Heart left ventricle (tissue), 13 donors: ENCODE results near the gene FZD8.

Experiments
- CTCF ChIP-seq, 12 donors: fragments of 200-600 bp; sonication (generic) in 4 of 12; IDR thresholded peaks; one replicate each; pipeline versions ENCODE4 v1.5.0 to v1.8.0; 2018 to 2022; ENCODE audit warnings: antibody characterized with exemption in 12 of 12, mild to moderate bottlenecking in 5 of 12
- POLR2A ChIP-seq, 2 donors: fragments of 450-650 bp; IDR thresholded peaks; one replicate each; pipeline ENCODE4 v1.6.1; 2017; ENCODE audit warnings: antibody characterized with exemption in 2 of 2, mild to moderate bottlenecking in 2 of 2, moderate library complexity in 2 of 2
- donor health status: ischemic (EF 13 %, LVEDD 7.1; RV severe dilation, severe dysfunction).
- donor health status: DM: no; HTN: yes; CAD: no.
- donor health status: DM: no; HTN: no; CAD: no.
- donor health status: ischemic (EF 25% LVEDD 6.9; RV normal size, moderate dysfunction).
- donor health status: ischemic (EF 25% LVEDD 5.7; RV mildly dilated, moderate dysfunction).
- donor health status: ischemic (EF 35%, LVEDD 5.7; RV mildly dilated, moderate dysfunction).
- donor health status: nonischemic (EF 11% LVEDD 7.7; RV severe dilation, severe dysfunction).
- donor health status: DM: yes; HTN: yes; CAD: no.
- donor health status: PGD.
- donor health status: ischemic (EF 29% LVEDD 5.4; RV normal size, mild dysfunction).
- donor health status: nonischemic (EF 23%, LVEDD 6.1; RV moderate dilation, normal function).

- TF ChIP-seq CTCF (IDR thresholded peaks at IDR 0.05) (no peak), POLR2A (IDR thresholded peaks at IDR 0.05) (no peak)
Observed at GRCh38 chr10:35614312-35614711, 27.8 kb downstream of the FZD8 start.
